VCaP (cell line): ENCODE results near the gene ALDH18A1.

Experiments used
- H3K27ac ChIP-seq: fragments of 450-650 bp; 2 replicates; pipeline ENCODE4 v1.5.1; 2017
- CTCF ChIP-seq: fragments of 450-650 bp; conservative IDR thresholded peaks from 2 replicates; pipeline ENCODE4 v1.5.1; 2017; ENCODE audit warnings: mild to moderate bottlenecking, moderate library complexity

ALDH18A1 gene

GRCh38 chr10:95561177-95561863, 95.2 kb downstream of the ALDH18A1 start, which contains the start of gene SORBS1:
TSS of gene SORBS1 (minus strand) at chr10:95561371. CDS start at chr10:95441135, 120,236 bp downstream.
- peak within 1 kb of the TSS; percentile 66 for H3K27ac ChIP-seq
- no peak for TF ChIP-seq CTCF

GRCh38 chr10:95560278-95561176, 96.0 kb downstream of the ALDH18A1 start:
- no peak for TF ChIP-seq CTCF
- H3K27ac ChIP-seq: peak overlapping the region; percentile 66

- TF ChIP-seq CTCF: no peak
- H3K27ac ChIP-seq: no peak overlapping the region
These were observed 96.6 kb downstream of the ALDH18A1 start for GRCh38 chr10:95559896-95560277.

GRCh38 chr10:95559471-95559870, 97.0 kb downstream of the ALDH18A1 start:
- TF ChIP-seq CTCF: no peak
- H3K27ac ChIP-seq: no peak overlapping the region

GRCh38 chr10:95558593-95559320, 97.8 kb downstream of the ALDH18A1 start:
- no peak for TF ChIP-seq CTCF

GRCh38 chr10:95556994-95557767, 99.3 kb downstream of the ALDH18A1 start:
- TF ChIP-seq CTCF: no peak

More at GRCh38 chr10:95558593-95559320, 97.8 kb downstream of the ALDH18A1 start:
- H3K27ac ChIP-seq: no peak overlapping the region

More at GRCh38 chr10:95556994-95557767, 99.3 kb downstream of the ALDH18A1 start:
- H3K27ac ChIP-seq: no peak overlapping the region
